ENCODE results near the gene C5orf15. TPM values are rescaled to one million over a fixed set of nuclear protein-coding genes. Genes with fewer than 3 reads are reported as not detected.

C5orf15 gene
- total and polyA plus RNA-seq, 2 experiments from 2014 or later, result 37.7 to 61.4 TPM

DNA sequence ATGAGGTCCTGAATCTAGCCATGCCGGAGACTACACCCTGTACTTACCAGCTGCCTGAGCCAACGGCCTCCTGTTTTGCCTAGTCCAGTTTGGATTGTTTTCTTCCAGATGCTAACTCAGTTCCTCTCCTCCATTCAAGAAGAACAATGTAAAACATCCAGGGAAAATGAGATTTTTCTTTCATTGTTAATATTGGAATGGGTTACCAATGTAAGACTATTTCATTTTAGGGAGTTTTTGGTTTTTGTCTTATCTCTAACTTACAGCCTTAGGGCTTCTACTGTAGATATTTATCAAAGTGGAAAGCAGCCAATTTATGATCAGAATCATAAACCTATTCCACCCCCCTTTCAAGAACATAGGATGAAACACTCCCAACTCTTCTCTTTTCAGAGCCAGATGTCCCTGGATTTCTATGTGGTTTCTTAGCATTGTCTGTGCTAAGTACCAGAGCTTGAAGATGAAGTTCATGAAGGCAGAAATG, 39.9 kb upstream of the C5orf15 start (continued):
- no peak for TF ChIP-seq EZH2phosphoT487 (IDR thresholded peaks at IDR 0.05; ENCODE audit: unreplicated experiment)
- TF ChIP-seq ZNF331 (CRISPR knock-in tag; IDR thresholded peaks at IDR 0.05; ENCODE audit: low read depth), result no peak
- no peak for TF ChIP-seq STAT1 (IDR thresholded peaks at IDR 0.05; ENCODE audit: unreplicated experiment)
- TF ChIP-seq, protein P1, sequence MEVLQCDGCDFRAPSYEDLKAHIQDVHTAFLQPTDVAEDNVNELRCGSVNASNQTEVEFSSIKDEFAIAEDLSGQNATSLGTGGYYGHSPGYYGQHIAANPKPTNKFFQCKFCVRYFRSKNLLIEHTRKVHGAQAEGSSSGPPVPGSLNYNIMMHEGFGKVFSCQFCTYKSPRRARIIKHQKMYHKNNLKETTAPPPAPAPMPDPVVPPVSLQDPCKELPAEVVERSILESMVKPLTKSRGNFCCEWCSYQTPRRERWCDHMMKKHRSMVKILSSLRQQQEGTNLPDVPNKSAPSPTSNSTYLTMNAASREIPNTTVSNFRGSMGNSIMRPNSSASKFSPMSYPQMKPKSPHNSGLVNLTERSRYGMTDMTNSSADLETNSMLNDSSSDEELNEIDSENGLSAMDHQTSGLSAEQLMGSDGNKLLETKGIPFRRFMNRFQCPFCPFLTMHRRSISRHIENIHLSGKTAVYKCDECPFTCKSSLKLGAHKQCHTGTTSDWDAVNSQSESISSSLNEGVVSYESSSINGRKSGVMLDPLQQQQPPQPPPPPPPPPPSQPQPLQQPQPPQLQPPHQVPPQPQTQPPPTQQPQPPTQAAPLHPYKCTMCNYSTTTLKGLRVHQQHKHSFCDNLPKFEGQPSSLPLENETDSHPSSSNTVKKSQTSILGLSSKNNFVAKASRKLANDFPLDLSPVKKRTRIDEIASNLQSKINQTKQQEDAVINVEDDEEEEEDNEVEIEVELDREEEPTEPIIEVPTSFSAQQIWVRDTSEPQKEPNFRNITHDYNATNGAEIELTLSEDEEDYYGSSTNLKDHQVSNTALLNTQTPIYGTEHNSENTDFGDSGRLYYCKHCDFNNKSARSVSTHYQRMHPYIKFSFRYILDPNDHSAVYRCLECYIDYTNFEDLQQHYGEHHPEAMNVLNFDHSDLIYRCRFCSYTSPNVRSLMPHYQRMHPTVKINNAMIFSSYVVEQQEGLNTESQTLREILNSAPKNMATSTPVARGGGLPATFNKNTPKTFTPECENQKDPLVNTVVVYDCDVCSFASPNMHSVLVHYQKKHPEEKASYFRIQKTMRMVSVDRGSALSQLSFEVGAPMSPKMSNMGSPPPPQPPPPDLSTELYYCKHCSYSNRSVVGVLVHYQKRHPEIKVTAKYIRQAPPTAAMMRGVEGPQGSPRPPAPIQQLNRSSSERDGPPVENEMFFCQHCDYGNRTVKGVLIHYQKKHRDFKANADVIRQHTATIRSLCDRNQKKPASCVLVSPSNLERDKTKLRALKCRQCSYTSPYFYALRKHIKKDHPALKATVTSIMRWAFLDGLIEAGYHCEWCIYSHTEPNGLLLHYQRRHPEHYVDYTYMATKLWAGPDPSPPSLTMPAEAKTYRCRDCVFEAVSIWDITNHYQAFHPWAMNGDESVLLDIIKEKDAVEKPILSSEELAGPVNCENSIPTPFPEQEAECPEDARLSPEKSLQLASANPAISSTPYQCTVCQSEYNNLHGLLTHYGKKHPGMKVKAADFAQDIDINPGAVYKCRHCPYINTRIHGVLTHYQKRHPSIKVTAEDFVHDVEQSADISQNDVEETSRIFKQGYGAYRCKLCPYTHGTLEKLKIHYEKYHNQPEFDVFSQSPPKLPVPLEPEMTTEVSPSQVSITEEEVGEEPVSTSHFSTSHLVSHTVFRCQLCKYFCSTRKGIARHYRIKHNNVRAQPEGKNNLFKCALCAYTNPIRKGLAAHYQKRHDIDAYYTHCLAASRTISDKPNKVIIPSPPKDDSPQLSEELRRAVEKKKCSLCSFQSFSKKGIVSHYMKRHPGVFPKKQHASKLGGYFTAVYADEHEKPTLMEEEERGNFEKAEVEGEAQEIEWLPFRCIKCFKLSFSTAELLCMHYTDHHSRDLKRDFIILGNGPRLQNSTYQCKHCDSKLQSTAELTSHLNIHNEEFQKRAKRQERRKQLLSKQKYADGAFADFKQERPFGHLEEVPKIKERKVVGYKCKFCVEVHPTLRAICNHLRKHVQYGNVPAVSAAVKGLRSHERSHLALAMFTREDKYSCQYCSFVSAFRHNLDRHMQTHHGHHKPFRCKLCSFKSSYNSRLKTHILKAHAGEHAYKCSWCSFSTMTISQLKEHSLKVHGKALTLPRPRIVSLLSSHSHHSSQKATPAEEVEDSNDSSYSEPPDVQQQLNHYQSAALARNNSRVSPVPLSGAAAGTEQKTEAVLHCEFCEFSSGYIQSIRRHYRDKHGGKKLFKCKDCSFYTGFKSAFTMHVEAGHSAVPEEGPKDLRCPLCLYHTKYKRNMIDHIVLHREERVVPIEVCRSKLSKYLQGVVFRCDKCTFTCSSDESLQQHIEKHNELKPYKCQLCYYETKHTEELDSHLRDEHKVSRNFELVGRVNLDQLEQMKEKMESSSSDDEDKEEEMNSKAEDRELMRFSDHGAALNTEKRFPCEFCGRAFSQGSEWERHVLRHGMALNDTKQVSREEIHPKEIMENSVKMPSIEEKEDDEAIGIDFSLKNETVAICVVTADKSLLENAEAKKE (CRISPR knock-in tag; IDR thresholded peaks at IDR 0.05), result no peak
- no peak for TF ChIP-seq EZH2 (IDR thresholded peaks at IDR 0.05; ENCODE audit: low read depth, unreplicated experiment)

GRCh38 chr5:134007581-134008265, 39.3 kb upstream of the C5orf15 start:
- H4K20me1 ChIP-seq (replicated peaks; ENCODE audit: insufficient read depth), result peaks cover 8% of the 10 kb centered on the region
- Mint-ChIP-seq H3K4me1 (peaks cover 24% of the 10 kb centered on the region), H3K27me3 (ENCODE audit: insufficient read depth, low read depth, poor library complexity) (peaks cover 19% of the 10 kb centered on the region), H3K9me3 (no peaks in the 10 kb centered on the region), H3K4me3 (peak overlapping the region; percentile 30; the same call in 1 of the 3 replicates), H3K36me3 (ENCODE audit: low read depth) (no peaks in the 10 kb centered on the region; the same call in 2 of the 3 replicates), H3K27ac (no peak overlapping the region)
- H3K36me3 ChIP-seq (ENCODE audit: insufficient read depth), result no peaks in the 10 kb centered on the region
- H3K4me1 ChIP-seq (ENCODE audit: insufficient read depth), result peaks cover 28% of the 10 kb centered on the region
- ATAC-seq (peak; percentile 46), DNase-seq (ENCODE audit: low spot score) (peak; percentile 89)
- H3K27ac ChIP-seq (ENCODE audit: low read depth), result no peak overlapping the region
- H2AFZ ChIP-seq, result peak overlapping the region; percentile 80; the same call in 1 of the 2 replicates
- H3K79me2 ChIP-seq (replicated peaks; ENCODE audit: insufficient read depth), result peaks cover 15% of the 10 kb centered on the region
- H3F3A ChIP-seq (replicated peaks; ENCODE audit: low read depth), result peaks cover 8% of the 10 kb centered on the region
- TF ChIP-seq JUNB (IDR thresholded peaks at IDR 0.05; ENCODE audit: unreplicated experiment) (no peak), POLR2AphosphoS5 (IDR thresholded peaks at IDR 0.05; ENCODE audit: low read depth) (peak; percentile 64), STAT1 (IDR thresholded peaks at IDR 0.05; ENCODE audit: unreplicated experiment) (no peak), EZH2phosphoT487 (IDR thresholded peaks at IDR 0.05; ENCODE audit: unreplicated experiment) (no peak), CREB1 (CRISPR knock-in tag; IDR thresholded peaks at IDR 0.05; ENCODE audit: low read depth) (no peak)
- TF ChIP-seq, protein P2, sequence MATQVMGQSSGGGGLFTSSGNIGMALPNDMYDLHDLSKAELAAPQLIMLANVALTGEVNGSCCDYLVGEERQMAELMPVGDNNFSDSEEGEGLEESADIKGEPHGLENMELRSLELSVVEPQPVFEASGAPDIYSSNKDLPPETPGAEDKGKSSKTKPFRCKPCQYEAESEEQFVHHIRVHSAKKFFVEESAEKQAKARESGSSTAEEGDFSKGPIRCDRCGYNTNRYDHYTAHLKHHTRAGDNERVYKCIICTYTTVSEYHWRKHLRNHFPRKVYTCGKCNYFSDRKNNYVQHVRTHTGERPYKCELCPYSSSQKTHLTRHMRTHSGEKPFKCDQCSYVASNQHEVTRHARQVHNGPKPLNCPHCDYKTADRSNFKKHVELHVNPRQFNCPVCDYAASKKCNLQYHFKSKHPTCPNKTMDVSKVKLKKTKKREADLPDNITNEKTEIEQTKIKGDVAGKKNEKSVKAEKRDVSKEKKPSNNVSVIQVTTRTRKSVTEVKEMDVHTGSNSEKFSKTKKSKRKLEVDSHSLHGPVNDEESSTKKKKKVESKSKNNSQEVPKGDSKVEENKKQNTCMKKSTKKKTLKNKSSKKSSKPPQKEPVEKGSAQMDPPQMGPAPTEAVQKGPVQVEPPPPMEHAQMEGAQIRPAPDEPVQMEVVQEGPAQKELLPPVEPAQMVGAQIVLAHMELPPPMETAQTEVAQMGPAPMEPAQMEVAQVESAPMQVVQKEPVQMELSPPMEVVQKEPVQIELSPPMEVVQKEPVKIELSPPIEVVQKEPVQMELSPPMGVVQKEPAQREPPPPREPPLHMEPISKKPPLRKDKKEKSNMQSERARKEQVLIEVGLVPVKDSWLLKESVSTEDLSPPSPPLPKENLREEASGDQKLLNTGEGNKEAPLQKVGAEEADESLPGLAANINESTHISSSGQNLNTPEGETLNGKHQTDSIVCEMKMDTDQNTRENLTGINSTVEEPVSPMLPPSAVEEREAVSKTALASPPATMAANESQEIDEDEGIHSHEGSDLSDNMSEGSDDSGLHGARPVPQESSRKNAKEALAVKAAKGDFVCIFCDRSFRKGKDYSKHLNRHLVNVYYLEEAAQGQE (IDR thresholded peaks at IDR 0.05; ENCODE audit: unreplicated experiment), result no peak
- H3K9me2 ChIP-seq (ENCODE audit: insufficient read depth), result no peaks in the 10 kb centered on the region
- no peaks in the 10 kb centered on the region for H3K27me3 ChIP-seq (ENCODE audit: insufficient read depth)
- 0 out of 2 replicates have a peak overlapping the region, but pooled peaks have one; percentile 35 for H3K4me3 ChIP-seq
- peak overlapping the region; percentile 74 for H3K4me2 ChIP-seq
